ENCODE data around the gene BBOF1. TPM values are rescaled to one million over a fixed set of nuclear protein-coding genes. Genes with fewer than 3 reads are reported as not detected.

Gene BBOF1
- 0.73 and 1.0 TPM in 2 replicates for total RNA-seq

DNA sequence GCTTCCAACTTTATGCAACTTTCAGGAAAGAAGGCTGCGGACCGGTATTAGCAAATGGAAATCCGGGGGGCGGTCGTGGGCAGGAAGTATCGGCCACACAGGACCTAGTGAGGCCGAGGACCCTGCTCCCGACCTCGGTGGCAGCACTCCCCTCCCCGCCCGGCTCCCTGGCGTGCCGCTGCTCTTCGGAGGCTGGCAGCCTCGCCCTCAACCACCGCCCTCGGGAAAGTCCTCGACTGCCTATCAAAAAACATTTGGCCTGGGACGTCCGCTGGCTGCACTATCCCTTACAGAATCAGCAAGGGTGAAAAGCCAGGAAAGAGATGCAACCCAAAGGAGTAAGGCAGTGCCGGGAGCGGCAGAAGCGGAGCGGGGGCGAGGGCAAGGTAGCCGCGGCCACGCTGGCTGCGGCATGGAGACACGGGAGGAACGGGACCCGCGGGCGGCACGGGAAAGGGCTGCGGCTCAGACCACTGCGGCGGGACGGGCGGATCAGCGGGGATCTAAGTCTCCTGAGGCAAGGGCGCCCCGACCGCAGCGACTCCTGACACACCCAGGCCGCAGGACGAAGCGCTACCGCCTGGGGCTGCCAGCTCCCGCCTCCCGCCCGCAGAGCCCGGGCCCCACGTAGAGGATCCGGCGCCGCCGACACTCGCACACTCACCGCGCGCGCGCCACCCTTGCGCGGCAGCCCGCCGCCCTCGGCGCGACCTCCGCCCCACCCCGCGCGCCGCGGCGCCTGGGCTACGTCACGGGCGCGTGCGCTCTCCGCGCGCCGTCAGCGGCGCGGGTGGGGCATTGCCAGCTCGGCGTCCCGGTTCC, at the start of gene BBOF1, which contains the start of gene ENTPD5:
Gene BBOF1 (plus strand): TSS at position 764 of the 822 bp plus-strand sequence. CDS start 130 bp downstream, outside the sequence.
Gene ENTPD5 (minus strand): TSS at position 703 of the 822 bp plus-strand sequence. CDS start 31,186 bp downstream, outside the sequence.

GRCh38 chr14:74084277-74085046, 65.3 kb downstream of the BBOF1 start, which contains the start of the genes ALDH6A1 and LIN52:
ALDH6A1 (minus strand) TSS chr14:74084453; CDS start chr14:74084394, 59 bp downstream.
LIN52 (plus strand) TSS chr14:74084956; CDS start chr14:74084975, 19 bp downstream.

Other genes starting within 250 kb of the BBOF1 start
- gene PTGR2, start 167.5 kb upstream of the BBOF1 start, total RNA-seq = 2.4 and 3.2 TPM in 2 replicates
- 39.0 and 39.8 TPM in 2 replicates for gene ZNF410, start 132.5 kb upstream of the BBOF1 start, total RNA-seq
- 1.5 and 1.7 TPM in 2 replicates for gene FAM161B, start 69.3 kb upstream of the BBOF1 start, total RNA-seq
- 13.9 and 15.2 TPM in 2 replicates for gene COQ6, start 69.0 kb upstream of the BBOF1 start, total RNA-seq
- 6.5 and 8.4 TPM in 2 replicates for gene ENTPD5, start 61 bp upstream of the BBOF1 start, total RNA-seq
- 7.1 and 7.3 TPM in 2 replicates for gene ALDH6A1, start 65.1 kb downstream of the BBOF1 start, total RNA-seq
- gene LIN52, start 65.6 kb downstream of the BBOF1 start, total RNA-seq = 6.4 and 8.8 TPM in 2 replicates
- gene VSX2, start 220.1 kb downstream of the BBOF1 start, total RNA-seq = not detected in 2 replicates

Data from mammary microvascular endothelial cell (primary cell).